DND-41 (cell line): ENCODE measurements around the gene PRRX2.

Experiments used
- EZH2 ChIP-seq: IDR thresholded peaks from 3 replicates; pipeline ENCODE4 v1.6.1; 2012; ENCODE audit warnings: borderline replicate concordance, low read depth, mild to moderate bottlenecking, moderate library complexity, low read length, inconsistent platforms; ENCODE audit not compliant: severe bottlenecking
- TF ChIP-seq, protein P1 (sequence below): IDR thresholded peaks from 2 replicates; pipeline ENCODE4 v1.5.1; 2012; ENCODE audit warnings: borderline replicate concordance, low read length, moderate library complexity, mild to moderate bottlenecking; ENCODE audit not compliant: poor library complexity, severe bottlenecking; ENCODE audit errors: extremely low read depth

DNA sequence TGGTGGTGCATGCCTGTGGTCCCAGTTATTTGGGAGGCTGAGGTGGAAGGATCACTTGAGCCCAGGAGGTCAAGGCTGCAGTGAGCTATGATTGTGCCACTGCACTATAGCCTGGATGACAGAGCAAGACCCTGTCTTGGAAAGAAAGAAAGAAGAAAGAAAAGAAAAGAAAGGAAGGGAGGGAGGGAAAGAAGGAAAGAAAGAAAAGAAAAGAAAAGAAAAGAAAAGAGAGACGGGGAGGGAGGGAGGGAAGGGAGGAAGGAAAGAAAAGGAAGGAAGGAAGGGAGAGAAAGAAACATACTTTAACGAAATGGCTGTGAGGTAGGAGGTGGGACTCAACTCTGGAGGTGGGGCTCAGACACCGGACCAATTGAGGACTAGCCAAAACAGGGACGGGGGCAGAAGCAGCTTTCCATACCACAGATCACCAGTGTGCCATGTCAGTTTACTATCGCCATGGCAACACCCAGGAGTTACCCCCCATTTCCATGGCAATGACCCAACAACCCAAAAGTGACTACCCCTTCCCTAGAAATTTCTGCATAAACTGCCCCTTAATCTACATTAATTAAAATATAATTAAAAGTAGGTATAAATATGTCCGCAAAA is 66.1 kb downstream of the PRRX2 start:
- TF ChIP-seq, protein P1, sequence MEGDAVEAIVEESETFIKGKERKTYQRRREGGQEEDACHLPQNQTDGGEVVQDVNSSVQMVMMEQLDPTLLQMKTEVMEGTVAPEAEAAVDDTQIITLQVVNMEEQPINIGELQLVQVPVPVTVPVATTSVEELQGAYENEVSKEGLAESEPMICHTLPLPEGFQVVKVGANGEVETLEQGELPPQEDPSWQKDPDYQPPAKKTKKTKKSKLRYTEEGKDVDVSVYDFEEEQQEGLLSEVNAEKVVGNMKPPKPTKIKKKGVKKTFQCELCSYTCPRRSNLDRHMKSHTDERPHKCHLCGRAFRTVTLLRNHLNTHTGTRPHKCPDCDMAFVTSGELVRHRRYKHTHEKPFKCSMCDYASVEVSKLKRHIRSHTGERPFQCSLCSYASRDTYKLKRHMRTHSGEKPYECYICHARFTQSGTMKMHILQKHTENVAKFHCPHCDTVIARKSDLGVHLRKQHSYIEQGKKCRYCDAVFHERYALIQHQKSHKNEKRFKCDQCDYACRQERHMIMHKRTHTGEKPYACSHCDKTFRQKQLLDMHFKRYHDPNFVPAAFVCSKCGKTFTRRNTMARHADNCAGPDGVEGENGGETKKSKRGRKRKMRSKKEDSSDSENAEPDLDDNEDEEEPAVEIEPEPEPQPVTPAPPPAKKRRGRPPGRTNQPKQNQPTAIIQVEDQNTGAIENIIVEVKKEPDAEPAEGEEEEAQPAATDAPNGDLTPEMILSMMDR: no peak
- TF ChIP-seq EZH2: no peak
